ENCODE measurements around the gene TOGARAM2.

The TOGARAM2 gene

GRCh38 chr2:28991460-28991859 is 10.4 kb downstream of the TOGARAM2 start:
- H3K9me3 ChIP-seq (ENCODE audit: low read length), result no peaks in the 10 kb centered on the region
- H3K36me3 ChIP-seq (ENCODE audit: insufficient read depth, low read length), result no peaks in the 10 kb centered on the region
- H3K4me3 ChIP-seq (ENCODE audit: low read depth in 1 of 2, low read length in 2 of 2), result no peak overlapping the region
- peak overlapping the region; percentile 73 for H3K27ac ChIP-seq (ENCODE audit: low read depth, low read length)
- no peak overlapping the region for H3K9ac ChIP-seq (ENCODE audit: low read length)
- no peaks in the 10 kb centered on the region for H3K27me3 ChIP-seq (ENCODE audit: control insufficient read depth in 1 of 2, insufficient read depth in 2 of 2, low read length in 2 of 2)
- peaks cover 42% of the 10 kb centered on the region for H3K4me1 ChIP-seq (ENCODE audit: insufficient read depth, low read length)

GRCh38 chr2:28993206-28993960 is 12.3 kb downstream of the TOGARAM2 start:
- Histone ChIP-seq H3K27ac (ENCODE audit: low read depth, low read length) (peak overlapping the region; percentile 10), H3K9ac (ENCODE audit: low read length) (no peak overlapping the region), H3K36me3 (ENCODE audit: insufficient read depth, low read length) (no peaks in the 10 kb centered on the region), H3K4me1 (ENCODE audit: insufficient read depth, low read length) (peaks cover 46% of the 10 kb centered on the region), H3K9me3 (ENCODE audit: low read length) (no peaks in the 10 kb centered on the region), H3K4me3 (ENCODE audit: low read depth in 1 of 2, low read length in 2 of 2) (no peak overlapping the region), H3K27me3 (ENCODE audit: control insufficient read depth in 1 of 2, insufficient read depth in 2 of 2, low read length in 2 of 2) (no peaks in the 10 kb centered on the region)

GRCh38 chr2:28994074-28994473 is 13.0 kb downstream of the TOGARAM2 start:
- Histone ChIP-seq H3K4me1 (ENCODE audit: insufficient read depth, low read length) (peaks cover 46% of the 10 kb centered on the region), H3K9ac (ENCODE audit: low read length) (no peak overlapping the region), H3K4me3 (ENCODE audit: low read depth in 1 of 2, low read length in 2 of 2) (no peak overlapping the region), H3K36me3 (ENCODE audit: insufficient read depth, low read length) (no peaks in the 10 kb centered on the region), H3K27ac (ENCODE audit: low read depth, low read length) (no peak overlapping the region), H3K27me3 (ENCODE audit: control insufficient read depth in 1 of 2, insufficient read depth in 2 of 2, low read length in 2 of 2) (no peaks in the 10 kb centered on the region), H3K9me3 (ENCODE audit: low read length) (no peaks in the 10 kb centered on the region)

GRCh38 chr2:28994679-28995078 is 13.6 kb downstream of the TOGARAM2 start:
- H3K27me3 ChIP-seq (ENCODE audit: control insufficient read depth in 1 of 2, insufficient read depth in 2 of 2, low read length in 2 of 2), result no peaks in the 10 kb centered on the region
- no peaks in the 10 kb centered on the region for H3K9me3 ChIP-seq (ENCODE audit: low read length)
- H3K36me3 ChIP-seq (ENCODE audit: insufficient read depth, low read length), result no peaks in the 10 kb centered on the region
- no peak overlapping the region for H3K27ac ChIP-seq (ENCODE audit: low read depth, low read length)
- H3K4me3 ChIP-seq (ENCODE audit: low read depth in 1 of 2, low read length in 2 of 2), result no peak overlapping the region
- H3K4me1 ChIP-seq (ENCODE audit: insufficient read depth, low read length), result peaks cover 41% of the 10 kb centered on the region
- no peak overlapping the region for H3K9ac ChIP-seq (ENCODE audit: low read length)

- Histone ChIP-seq H3K9ac (ENCODE audit: low read length) (no peak overlapping the region), H3K4me3 (ENCODE audit: low read depth in 1 of 2, low read length in 2 of 2) (no peak overlapping the region), H3K9me3 (ENCODE audit: low read length) (no peaks in the 10 kb centered on the region), H3K27ac (ENCODE audit: low read depth, low read length) (no peak overlapping the region), H3K4me1 (ENCODE audit: insufficient read depth, low read length) (peaks cover 27% of the 10 kb centered on the region), H3K27me3 (ENCODE audit: control insufficient read depth in 1 of 2, insufficient read depth in 2 of 2, low read length in 2 of 2) (no peaks in the 10 kb centered on the region), H3K36me3 (ENCODE audit: insufficient read depth, low read length) (no peaks in the 10 kb centered on the region)
These were observed 15.0 kb downstream of the TOGARAM2 start for GRCh38 chr2:28995765-28996750.

- Histone ChIP-seq H3K36me3 (ENCODE audit: insufficient read depth, low read length) (no peaks in the 10 kb centered on the region), H3K4me1 (ENCODE audit: insufficient read depth, low read length) (peaks cover 15% of the 10 kb centered on the region), H3K9ac (ENCODE audit: low read length) (no peak overlapping the region), H3K27ac (ENCODE audit: low read depth, low read length) (no peak overlapping the region), H3K27me3 (ENCODE audit: control insufficient read depth in 1 of 2, insufficient read depth in 2 of 2, low read length in 2 of 2) (no peaks in the 10 kb centered on the region), H3K9me3 (ENCODE audit: low read length) (no peaks in the 10 kb centered on the region), H3K4me3 (ENCODE audit: low read depth in 1 of 2, low read length in 2 of 2) (no peak overlapping the region)
These were observed 16.2 kb downstream of the TOGARAM2 start for GRCh38 chr2:28997237-28997846.

- Histone ChIP-seq H3K27me3 (ENCODE audit: control insufficient read depth in 1 of 2, insufficient read depth in 2 of 2, low read length in 2 of 2) (no peaks in the 10 kb centered on the region), H3K27ac (ENCODE audit: low read depth, low read length) (no peak overlapping the region), H3K4me1 (ENCODE audit: insufficient read depth, low read length) (peaks cover 13% of the 10 kb centered on the region), H3K36me3 (ENCODE audit: insufficient read depth, low read length) (no peaks in the 10 kb centered on the region), H3K9ac (ENCODE audit: low read length) (no peak overlapping the region), H3K4me3 (ENCODE audit: low read depth in 1 of 2, low read length in 2 of 2) (no peak overlapping the region), H3K9me3 (ENCODE audit: low read length) (no peaks in the 10 kb centered on the region)
These were observed 17.0 kb downstream of the TOGARAM2 start for GRCh38 chr2:28997847-28998735.

GRCh38 chr2:29000481-29000880 is 19.4 kb downstream of the TOGARAM2 start:
- H3K36me3 ChIP-seq (ENCODE audit: insufficient read depth, low read length), result no peaks in the 10 kb centered on the region
- no peaks in the 10 kb centered on the region for H3K9me3 ChIP-seq (ENCODE audit: low read length)
- H3K4me1 ChIP-seq (ENCODE audit: insufficient read depth, low read length), result peaks cover 4% of the 10 kb centered on the region
- no peak overlapping the region for H3K9ac ChIP-seq (ENCODE audit: low read length)
- H3K27ac ChIP-seq (ENCODE audit: low read depth, low read length), result no peak overlapping the region
- H3K27me3 ChIP-seq (ENCODE audit: control insufficient read depth in 1 of 2, insufficient read depth in 2 of 2, low read length in 2 of 2), result no peaks in the 10 kb centered on the region
- no peak overlapping the region for H3K4me3 ChIP-seq (ENCODE audit: low read depth in 1 of 2, low read length in 2 of 2)

GRCh38 chr2:29000956-29001355 is 19.9 kb downstream of the TOGARAM2 start:
- Histone ChIP-seq H3K9me3 (ENCODE audit: low read length) (no peaks in the 10 kb centered on the region), H3K4me1 (ENCODE audit: insufficient read depth, low read length) (peaks cover 4% of the 10 kb centered on the region), H3K36me3 (ENCODE audit: insufficient read depth, low read length) (no peaks in the 10 kb centered on the region), H3K9ac (ENCODE audit: low read length) (no peak overlapping the region), H3K4me3 (ENCODE audit: low read depth in 1 of 2, low read length in 2 of 2) (no peak overlapping the region), H3K27me3 (ENCODE audit: control insufficient read depth in 1 of 2, insufficient read depth in 2 of 2, low read length in 2 of 2) (no peaks in the 10 kb centered on the region), H3K27ac (ENCODE audit: low read depth, low read length) (no peak overlapping the region)

- Histone ChIP-seq H3K4me3 (ENCODE audit: low read depth in 1 of 2, low read length in 2 of 2) (no peak overlapping the region), H3K27ac (ENCODE audit: low read depth, low read length) (no peak overlapping the region), H3K36me3 (ENCODE audit: insufficient read depth, low read length) (no peaks in the 10 kb centered on the region), H3K9ac (ENCODE audit: low read length) (no peak overlapping the region), H3K9me3 (ENCODE audit: low read length) (no peaks in the 10 kb centered on the region), H3K4me1 (ENCODE audit: insufficient read depth, low read length) (peaks cover 3% of the 10 kb centered on the region), H3K27me3 (ENCODE audit: control insufficient read depth in 1 of 2, insufficient read depth in 2 of 2, low read length in 2 of 2) (no peaks in the 10 kb centered on the region)
These were observed 20.7 kb downstream of the TOGARAM2 start for GRCh38 chr2:29001806-29002205.

All from muscle layer of colon (tissue), 2 donors.